ENCODE data around the gene FAM156B.
"Not testable (repeated sequence)": the region's sequence is repeated elsewhere in the genome, so short reads cannot be mapped to it uniquely, and the experiment has no call there.

Gene FAM156B

GRCh38 chrX:52914704-52915103 is 17.6 kb downstream of the FAM156B start:
- FAIRE-seq; DNase-seq (ENCODE audit: low spot score): not testable (repeated sequence)

GRCh38 chrX:52923781-52924241 is 26.7 kb downstream of the FAM156B start:
- FAIRE-seq (no peak), DNase-seq (ENCODE audit: low spot score) (peak; percentile 47)

GRCh38 chrX:52930214-52930613 is 33.1 kb downstream of the FAM156B start:
- FAIRE-seq; DNase-seq (ENCODE audit: low spot score): not testable (repeated sequence)

GRCh38 chrX:52933213-52933612 is 36.1 kb downstream of the FAM156B start:
- no peak for FAIRE-seq

GRCh38 chrX:52933976-52934703 is 37.0 kb downstream of the FAM156B start:
- FAIRE-seq (no peak), DNase-seq (ENCODE audit: low spot score) (no peak)

More at GRCh38 chrX:52933213-52933612, 36.1 kb downstream of the FAM156B start:
- DNase-seq (ENCODE audit: low spot score), result no peak

- FAIRE-seq, result no peak
- peak; percentile 87 for DNase-seq (ENCODE audit: low spot score)
Measured at GRCh38 chrX:52934704-52935469, 37.8 kb downstream of the FAM156B start.

- DNase-seq (ENCODE audit: low spot score); FAIRE-seq: not testable (repeated sequence)
Measured at GRCh38 chrX:52935470-52935784, 38.3 kb downstream of the FAM156B start.

GRCh38 chrX:52940704-52941103 is 43.6 kb downstream of the FAM156B start:
- not testable (repeated sequence) for FAIRE-seq; DNase-seq (ENCODE audit: low spot score)

- not testable (repeated sequence) for DNase-seq (ENCODE audit: low spot score); FAIRE-seq
Measured at GRCh38 chrX:52941728-52942127, 44.6 kb downstream of the FAM156B start.

GRCh38 chrX:52945838-52946494 is 48.8 kb downstream of the FAM156B start:
- not testable (repeated sequence) for DNase-seq (ENCODE audit: low spot score); FAIRE-seq

GRCh38 chrX:52947501-52947900 is 50.4 kb downstream of the FAM156B start:
- not testable (repeated sequence) for DNase-seq (ENCODE audit: low spot score); FAIRE-seq

GRCh38 chrX:52948265-52948664 is 51.1 kb downstream of the FAM156B start:
- not testable (repeated sequence) for FAIRE-seq; DNase-seq (ENCODE audit: low spot score)

- DNase-seq (ENCODE audit: low spot score); FAIRE-seq: not testable (repeated sequence)
Measured at GRCh38 chrX:52949325-52949724, 52.2 kb downstream of the FAM156B start.

GRCh38 chrX:52949884-52950283 is 52.8 kb downstream of the FAM156B start:
- not testable (repeated sequence) for DNase-seq (ENCODE audit: low spot score)

More at GRCh38 chrX:52949884-52950283, 52.8 kb downstream of the FAM156B start:
- not testable (repeated sequence) for FAIRE-seq

Data from urothelium cell line (cell line).